Vagina (tissue), 2 donors: ENCODE measurements around the gene HIRA. TPM values are rescaled to one million over a fixed set of nuclear protein-coding genes. Genes with fewer than 3 reads are reported as not detected.
"Not testable (repeated sequence)": the region's sequence is repeated elsewhere in the genome, so short reads cannot be mapped to it uniquely, and the experiment has no call there.

Experiments used
- DNase-seq, 2 donors: peaks; one replicate each; pipeline ENCODE4 v3.0.0-alpha.2; 2017; ENCODE audit errors: extremely low spot score in 2 of 2
- H3K27ac ChIP-seq: fragments of 200-600 bp; sonication (generic); one replicate; pipeline ENCODE4 v1.5.1; 2019
- H3K27me3 ChIP-seq: fragments of 200-600 bp; sonication (generic); one replicate; pipeline ENCODE4 v1.5.1; 2019
- H3K36me3 ChIP-seq, 2 donors: fragments of 200-600 bp; sonication (generic); one replicate each; pipeline ENCODE4 v1.5.1; 2017 to 2019
- H3K4me1 ChIP-seq: fragments of 200-600 bp; sonication (generic); one replicate; pipeline ENCODE4 v1.5.1; 2019
- H3K4me3 ChIP-seq, 2 donors: fragments of 200-600 bp; sonication (generic); 1 replicate in 1 of 2; 2 replicates in 1 of 2; pipeline ENCODE4 v1.5.1; 2016 to 2019
- H3K9me3 ChIP-seq: fragments of 200-600 bp; sonication (generic); one replicate; pipeline ENCODE4 v1.5.1; 2019
- POLR2A ChIP-seq, 2 donors: fragments of 450-650 bp; IDR thresholded peaks; one replicate each; pipeline ENCODE4 v1.6.1; 2017; ENCODE audit warnings: antibody characterized with exemption in 2 of 2, mild to moderate bottlenecking in 2 of 2, moderate library complexity in 2 of 2
- POLR2AphosphoS5 ChIP-seq, 2 donors: sonication (generic); formaldehyde crosslinking; IDR thresholded peaks; one replicate each; pipeline ENCODE4 v1.9.0; 2017; ENCODE audit warnings: antibody characterized with exemption in 2 of 2, mild to moderate bottlenecking in 2 of 2, low read depth in 1 of 2; ENCODE audit not compliant: insufficient read depth in 1 of 2
- intact Hi-C: fragments of 100-400 bp; cut with DNase I; formaldehyde crosslinking; loops from one replicate; pipeline ENCODE4 v1.15.1; 2023
- total RNA-seq: library from RNA; depleted of rRNA; stranded (reverse); fragments of >200 nt; gene quantifications from one replicate; pipeline ENCODE4 v1.2.3, GENCODE V29; 2016
- TF ChIP-seq, protein P1 (sequence below), 3 experiments: fragments of 450-650 bp in 2 of 3; fragments of 200-600 bp in 1 of 3; sonication (generic) in 1 of 3; IDR thresholded peaks; one replicate each; pipeline ENCODE4 v1.5.1; 2017 to 2019; ENCODE audit warnings: antibody characterized with exemption in 3 of 3, mild to moderate bottlenecking in 2 of 3, moderate library complexity in 2 of 3

HIRA gene
- total RNA-seq, 1 donor from 2014 or later = 13.5 TPM

DNA sequence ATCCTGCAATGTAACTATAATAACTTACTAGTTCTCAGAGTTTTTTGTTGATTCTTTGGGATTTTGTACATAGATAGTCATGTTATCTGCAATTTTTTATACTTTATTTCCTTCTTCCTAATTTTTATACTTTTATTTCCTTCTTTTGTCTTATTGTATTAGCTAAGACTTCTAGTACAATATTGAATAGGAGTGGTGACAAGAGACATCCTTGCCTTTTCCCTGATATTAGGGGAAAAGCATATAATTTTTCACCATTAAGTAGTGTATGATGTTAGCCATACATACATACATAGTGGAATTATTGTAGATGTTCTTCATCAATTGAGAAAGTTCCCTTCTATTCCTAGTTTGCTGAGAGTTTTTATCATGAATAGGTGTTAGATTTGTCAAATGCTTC is 112.3 kb downstream of the HIRA start:
- no peaks in the 10 kb centered on the region for H3K4me1 ChIP-seq
- no peak for DNase-seq
- TF ChIP-seq POLR2AphosphoS5 (IDR thresholded peaks at IDR 0.05; ENCODE audit: insufficient read depth in 1 of 2, low read depth in 1 of 2) (no peak), POLR2A (IDR thresholded peaks at IDR 0.05) (no peak)
- TF ChIP-seq, protein P1, sequence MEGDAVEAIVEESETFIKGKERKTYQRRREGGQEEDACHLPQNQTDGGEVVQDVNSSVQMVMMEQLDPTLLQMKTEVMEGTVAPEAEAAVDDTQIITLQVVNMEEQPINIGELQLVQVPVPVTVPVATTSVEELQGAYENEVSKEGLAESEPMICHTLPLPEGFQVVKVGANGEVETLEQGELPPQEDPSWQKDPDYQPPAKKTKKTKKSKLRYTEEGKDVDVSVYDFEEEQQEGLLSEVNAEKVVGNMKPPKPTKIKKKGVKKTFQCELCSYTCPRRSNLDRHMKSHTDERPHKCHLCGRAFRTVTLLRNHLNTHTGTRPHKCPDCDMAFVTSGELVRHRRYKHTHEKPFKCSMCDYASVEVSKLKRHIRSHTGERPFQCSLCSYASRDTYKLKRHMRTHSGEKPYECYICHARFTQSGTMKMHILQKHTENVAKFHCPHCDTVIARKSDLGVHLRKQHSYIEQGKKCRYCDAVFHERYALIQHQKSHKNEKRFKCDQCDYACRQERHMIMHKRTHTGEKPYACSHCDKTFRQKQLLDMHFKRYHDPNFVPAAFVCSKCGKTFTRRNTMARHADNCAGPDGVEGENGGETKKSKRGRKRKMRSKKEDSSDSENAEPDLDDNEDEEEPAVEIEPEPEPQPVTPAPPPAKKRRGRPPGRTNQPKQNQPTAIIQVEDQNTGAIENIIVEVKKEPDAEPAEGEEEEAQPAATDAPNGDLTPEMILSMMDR (IDR thresholded peaks at IDR 0.05) = no peak
- no peak overlapping the region for H3K4me3 ChIP-seq
- peaks cover 19% of the 10 kb centered on the region for H3K9me3 ChIP-seq
- no peaks in the 10 kb centered on the region for H3K27me3 ChIP-seq
- no peaks in the 10 kb centered on the region for H3K36me3 ChIP-seq
- intact Hi-C loops = no loop called here
- H3K27ac ChIP-seq = no peak overlapping the region

DNA sequence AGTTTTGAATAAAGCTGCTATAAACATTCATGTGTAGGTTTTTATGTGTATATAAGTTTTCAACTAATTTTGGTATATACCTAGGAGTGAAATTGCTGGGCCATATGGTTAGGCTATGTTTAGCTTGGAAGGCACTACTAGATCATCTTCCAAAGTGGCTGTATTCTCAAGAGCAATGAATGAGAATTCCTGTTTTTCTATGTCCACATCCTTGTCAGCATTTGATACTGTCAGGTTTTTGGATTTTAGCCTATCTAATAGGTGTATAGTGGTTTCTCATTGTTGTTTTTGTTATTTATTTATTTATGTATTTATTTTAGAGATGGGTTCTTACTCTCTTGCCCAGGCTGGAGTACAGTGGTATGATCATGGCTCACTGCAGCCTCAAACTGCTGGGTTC is 113.7 kb downstream of the HIRA start:
- TF ChIP-seq POLR2A (IDR thresholded peaks at IDR 0.05) (no peak), POLR2AphosphoS5 (IDR thresholded peaks at IDR 0.05; ENCODE audit: insufficient read depth in 1 of 2, low read depth in 1 of 2) (no peak)
- TF ChIP-seq, protein P1 (IDR thresholded peaks at IDR 0.05) = no peak
- Histone ChIP-seq H3K4me1 (no peaks in the 10 kb centered on the region), H3K36me3 (no peaks in the 10 kb centered on the region), H3K9me3 (peaks cover 19% of the 10 kb centered on the region), H3K27me3 (no peaks in the 10 kb centered on the region), H3K27ac (no peak overlapping the region), H3K4me3 (no peak overlapping the region)
- intact Hi-C loops = no loop called here
- no peak for DNase-seq

DNA sequence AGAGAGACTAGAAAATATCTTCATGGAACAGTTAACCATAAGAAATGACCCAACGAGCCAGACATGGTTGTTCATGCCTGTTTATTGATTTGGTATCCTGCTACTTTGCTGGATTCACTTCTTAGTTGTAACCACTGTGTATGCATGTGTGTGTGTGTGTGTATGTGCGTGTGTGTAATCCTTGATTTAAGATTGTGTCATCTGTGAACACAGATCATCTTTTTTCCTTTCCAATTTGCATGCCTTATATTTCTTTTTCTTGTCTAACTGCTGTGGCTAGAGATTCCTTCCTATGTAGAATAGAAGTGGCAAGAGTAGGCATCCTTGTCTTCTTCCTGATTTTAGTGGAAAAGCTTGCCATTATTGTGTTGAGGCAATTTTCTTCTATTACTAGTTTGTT is 123.7 kb downstream of the HIRA start:
- intact Hi-C loops = no loop called here
- DNase-seq = no peak
- Histone ChIP-seq H3K9me3 (no peaks in the 10 kb centered on the region), H3K4me3 (no peak overlapping the region), H3K4me1 (no peaks in the 10 kb centered on the region), H3K27ac (no peak overlapping the region), H3K27me3 (no peaks in the 10 kb centered on the region), H3K36me3 (no peaks in the 10 kb centered on the region)
- TF ChIP-seq POLR2A (IDR thresholded peaks at IDR 0.05) (no peak), POLR2AphosphoS5 (IDR thresholded peaks at IDR 0.05; ENCODE audit: insufficient read depth in 1 of 2, low read depth in 1 of 2) (no peak)
- TF ChIP-seq, protein P1 (IDR thresholded peaks at IDR 0.05) = no peak

- H3K9me3 ChIP-seq, H3K27me3 ChIP-seq, H3K4me3 ChIP-seq, intact Hi-C loops, DNase-seq, H3K36me3 ChIP-seq, H3K4me1 ChIP-seq, H3K27ac ChIP-seq: not testable (repeated sequence)
Observed at GRCh38 chr22:19306535-19306934, 125.0 kb downstream of the HIRA start.

DNA sequence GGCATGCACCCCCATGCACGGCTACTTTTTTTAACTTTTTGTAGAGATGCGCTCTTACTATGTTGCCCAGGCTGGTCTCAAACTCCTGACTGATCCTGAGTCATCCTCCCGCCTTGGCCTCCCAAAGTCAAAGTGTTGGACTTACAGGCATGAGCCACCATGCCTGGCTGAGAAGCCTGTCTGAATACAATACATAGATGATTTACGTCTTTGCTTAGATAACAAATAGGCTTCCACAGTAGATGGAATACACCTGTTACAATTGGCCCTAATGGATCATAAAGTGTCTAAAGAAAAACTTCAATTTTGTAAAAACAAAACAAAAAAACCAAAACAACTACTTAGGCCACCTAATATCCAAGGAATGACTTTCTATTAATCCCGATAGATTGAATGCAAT is 127.0 kb downstream of the HIRA start:
- Histone ChIP-seq H3K27ac (no peak overlapping the region), H3K4me1 (no peaks in the 10 kb centered on the region), H3K27me3 (no peaks in the 10 kb centered on the region), H3K4me3 (no peak overlapping the region), H3K9me3 (no peaks in the 10 kb centered on the region), H3K36me3 (no peaks in the 10 kb centered on the region)
- intact Hi-C loops = no loop called here
- no peak for DNase-seq
- TF ChIP-seq POLR2AphosphoS5 (IDR thresholded peaks at IDR 0.05; ENCODE audit: insufficient read depth in 1 of 2, low read depth in 1 of 2) = no peak
- no peak for TF ChIP-seq POLR2A (IDR thresholded peaks at IDR 0.05)
- TF ChIP-seq, protein P1 (IDR thresholded peaks at IDR 0.05) = no peak

DNA sequence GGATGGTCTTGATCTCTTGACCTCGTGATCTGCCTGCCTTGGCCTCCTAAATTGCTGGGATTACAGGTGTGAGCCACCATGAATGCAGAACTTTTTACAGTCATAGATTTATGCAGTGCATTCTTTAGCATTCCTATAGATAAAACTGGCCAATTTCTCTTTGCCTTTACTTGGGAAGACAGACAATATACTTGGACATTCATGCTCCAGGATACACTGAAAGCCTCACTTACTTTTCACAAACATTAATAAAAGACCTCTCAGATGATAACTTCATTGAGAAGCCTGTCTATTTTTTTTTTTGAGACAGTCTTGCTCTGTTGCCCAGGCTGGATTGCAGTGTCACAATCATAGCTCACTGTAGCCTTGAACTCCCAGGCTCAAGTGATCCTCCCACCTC is 127.7 kb downstream of the HIRA start:
- intact Hi-C loops = no loop called here
- no peaks in the 10 kb centered on the region for H3K36me3 ChIP-seq
- TF ChIP-seq, protein P1 (IDR thresholded peaks at IDR 0.05) = no peak
- no peak for TF ChIP-seq POLR2A (IDR thresholded peaks at IDR 0.05)
- no peak for TF ChIP-seq POLR2AphosphoS5 (IDR thresholded peaks at IDR 0.05; ENCODE audit: insufficient read depth in 1 of 2, low read depth in 1 of 2)
- DNase-seq = no peak
- H3K4me1 ChIP-seq = no peaks in the 10 kb centered on the region
- H3K4me3 ChIP-seq = no peak overlapping the region
- no peak overlapping the region for H3K27ac ChIP-seq
- H3K9me3 ChIP-seq = no peaks in the 10 kb centered on the region
- H3K27me3 ChIP-seq = no peaks in the 10 kb centered on the region
